Ishikawa (cell line): ENCODE measurements around the gene KTN1.
A peak's percentile ranks its signal among the peaks of the same experiment; 100 is the strongest.

ENCODE experiments used
- CEBPB ChIP-seq: IDR thresholded peaks from 2 replicates; pipeline ENCODE4 v1.6.1; 2012
- EGR1 ChIP-seq: IDR thresholded peaks from 2 replicates; pipeline ENCODE4 v1.6.1; 2012
- EP300 ChIP-seq: IDR thresholded peaks from 2 replicates; pipeline ENCODE4 v1.6.1; 2012; ENCODE audit warnings: borderline replicate concordance
- FOXM1 ChIP-seq: IDR thresholded peaks from 2 replicates; pipeline ENCODE4 v1.6.1; 2012; ENCODE audit warnings: low read depth, borderline replicate concordance
- RAD21 ChIP-seq: IDR thresholded peaks from 2 replicates; pipeline ENCODE4 v1.6.1; 2012; ENCODE audit warnings: low read depth
- TAF1 ChIP-seq: IDR thresholded peaks from 2 replicates; pipeline ENCODE4 v1.6.1; 2012; ENCODE audit warnings: low read depth, mild to moderate bottlenecking
- TCF12 ChIP-seq: IDR thresholded peaks from 2 replicates; pipeline ENCODE4 v1.6.1; 2012; ENCODE audit warnings: low read depth
- TEAD4 ChIP-seq: IDR thresholded peaks from 2 replicates; pipeline ENCODE4 v1.6.1; 2012
- YY1 ChIP-seq: IDR thresholded peaks from 2 replicates; pipeline ENCODE4 v1.6.1; 2012; ENCODE audit warnings: low read depth
- TF ChIP-seq, protein P1 (sequence below): IDR thresholded peaks from 2 replicates; pipeline ENCODE4 v1.6.1; 2012; ENCODE audit warnings: low read depth, mild to moderate bottlenecking
- TF ChIP-seq, protein P2 (sequence below): IDR thresholded peaks from 2 replicates; pipeline ENCODE4 v1.6.1; 2012
- TF ChIP-seq, protein P3 (sequence below): IDR thresholded peaks from 2 replicates; pipeline ENCODE4 v1.6.1; 2012

DNA sequence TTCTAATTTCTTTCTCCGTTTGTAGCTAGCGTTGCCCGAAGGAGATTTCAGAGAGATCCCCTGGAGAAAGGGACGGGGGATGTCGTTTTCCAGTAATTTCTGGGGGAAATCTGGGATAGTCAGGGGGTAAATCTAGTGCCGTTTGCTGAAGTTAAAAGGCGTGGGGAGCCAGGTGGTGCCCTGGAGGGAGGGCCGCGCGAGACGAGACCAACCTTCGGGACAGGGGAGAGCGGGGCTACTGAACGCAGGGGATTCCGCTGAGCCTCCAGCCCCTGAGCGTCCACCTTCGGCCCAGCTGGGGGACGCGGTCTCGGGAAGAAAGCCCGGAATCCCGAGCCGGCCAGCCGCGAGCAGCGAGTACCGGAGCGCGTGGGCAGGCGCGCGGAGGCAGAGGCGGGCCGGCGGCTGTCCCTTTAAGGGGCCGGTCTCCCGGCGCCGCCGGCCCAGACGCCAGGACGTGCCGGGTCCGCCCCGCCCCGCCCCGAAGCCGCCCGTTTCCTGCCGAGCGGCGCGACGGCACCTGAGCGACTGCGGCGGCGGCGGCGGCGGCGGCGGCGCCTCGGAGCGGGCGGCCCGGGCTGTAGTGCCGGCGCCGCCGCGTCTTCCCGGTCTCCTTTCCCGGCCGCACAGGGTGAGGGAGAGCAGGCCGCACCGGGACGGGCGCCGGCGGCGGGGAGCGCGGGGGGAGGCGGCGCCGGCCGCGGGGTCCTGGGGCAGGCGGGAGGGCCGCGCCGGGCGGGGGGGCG, at the start of gene KTN1:
- no peak for TF ChIP-seq CEBPB
- no peak for TF ChIP-seq TEAD4
- no peak; the same call in 1 of the 2 replicates for TF ChIP-seq TCF12
- no peak for TF ChIP-seq YY1
- no peak for TF ChIP-seq RAD21
- TF ChIP-seq, protein P1, sequence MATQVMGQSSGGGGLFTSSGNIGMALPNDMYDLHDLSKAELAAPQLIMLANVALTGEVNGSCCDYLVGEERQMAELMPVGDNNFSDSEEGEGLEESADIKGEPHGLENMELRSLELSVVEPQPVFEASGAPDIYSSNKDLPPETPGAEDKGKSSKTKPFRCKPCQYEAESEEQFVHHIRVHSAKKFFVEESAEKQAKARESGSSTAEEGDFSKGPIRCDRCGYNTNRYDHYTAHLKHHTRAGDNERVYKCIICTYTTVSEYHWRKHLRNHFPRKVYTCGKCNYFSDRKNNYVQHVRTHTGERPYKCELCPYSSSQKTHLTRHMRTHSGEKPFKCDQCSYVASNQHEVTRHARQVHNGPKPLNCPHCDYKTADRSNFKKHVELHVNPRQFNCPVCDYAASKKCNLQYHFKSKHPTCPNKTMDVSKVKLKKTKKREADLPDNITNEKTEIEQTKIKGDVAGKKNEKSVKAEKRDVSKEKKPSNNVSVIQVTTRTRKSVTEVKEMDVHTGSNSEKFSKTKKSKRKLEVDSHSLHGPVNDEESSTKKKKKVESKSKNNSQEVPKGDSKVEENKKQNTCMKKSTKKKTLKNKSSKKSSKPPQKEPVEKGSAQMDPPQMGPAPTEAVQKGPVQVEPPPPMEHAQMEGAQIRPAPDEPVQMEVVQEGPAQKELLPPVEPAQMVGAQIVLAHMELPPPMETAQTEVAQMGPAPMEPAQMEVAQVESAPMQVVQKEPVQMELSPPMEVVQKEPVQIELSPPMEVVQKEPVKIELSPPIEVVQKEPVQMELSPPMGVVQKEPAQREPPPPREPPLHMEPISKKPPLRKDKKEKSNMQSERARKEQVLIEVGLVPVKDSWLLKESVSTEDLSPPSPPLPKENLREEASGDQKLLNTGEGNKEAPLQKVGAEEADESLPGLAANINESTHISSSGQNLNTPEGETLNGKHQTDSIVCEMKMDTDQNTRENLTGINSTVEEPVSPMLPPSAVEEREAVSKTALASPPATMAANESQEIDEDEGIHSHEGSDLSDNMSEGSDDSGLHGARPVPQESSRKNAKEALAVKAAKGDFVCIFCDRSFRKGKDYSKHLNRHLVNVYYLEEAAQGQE = no peak
- TF ChIP-seq, protein P2, sequence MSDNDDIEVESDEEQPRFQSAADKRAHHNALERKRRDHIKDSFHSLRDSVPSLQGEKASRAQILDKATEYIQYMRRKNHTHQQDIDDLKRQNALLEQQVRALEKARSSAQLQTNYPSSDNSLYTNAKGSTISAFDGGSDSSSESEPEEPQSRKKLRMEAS = peak; percentile 85
- no peak for TF ChIP-seq FOXM1
- TF ChIP-seq EP300 = no peak
- no peak; the same call in none of the 2 replicates for TF ChIP-seq TAF1
- TF ChIP-seq, protein P3, sequence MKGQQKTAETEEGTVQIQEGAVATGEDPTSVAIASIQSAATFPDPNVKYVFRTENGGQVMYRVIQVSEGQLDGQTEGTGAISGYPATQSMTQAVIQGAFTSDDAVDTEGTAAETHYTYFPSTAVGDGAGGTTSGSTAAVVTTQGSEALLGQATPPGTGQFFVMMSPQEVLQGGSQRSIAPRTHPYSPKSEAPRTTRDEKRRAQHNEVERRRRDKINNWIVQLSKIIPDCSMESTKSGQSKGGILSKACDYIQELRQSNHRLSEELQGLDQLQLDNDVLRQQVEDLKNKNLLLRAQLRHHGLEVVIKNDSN = no peak
- TF ChIP-seq EGR1 = peak; percentile 76
